ENCODE data around the gene DCPS. TPM values are rescaled to one million over a fixed set of nuclear protein-coding genes. Genes with fewer than 3 reads are reported as not detected.

DCPS gene
- polyA plus RNA-seq, 1 of the 3 experiments (the other 2 are of a cell fraction), result 48.1 TPM

DNA sequence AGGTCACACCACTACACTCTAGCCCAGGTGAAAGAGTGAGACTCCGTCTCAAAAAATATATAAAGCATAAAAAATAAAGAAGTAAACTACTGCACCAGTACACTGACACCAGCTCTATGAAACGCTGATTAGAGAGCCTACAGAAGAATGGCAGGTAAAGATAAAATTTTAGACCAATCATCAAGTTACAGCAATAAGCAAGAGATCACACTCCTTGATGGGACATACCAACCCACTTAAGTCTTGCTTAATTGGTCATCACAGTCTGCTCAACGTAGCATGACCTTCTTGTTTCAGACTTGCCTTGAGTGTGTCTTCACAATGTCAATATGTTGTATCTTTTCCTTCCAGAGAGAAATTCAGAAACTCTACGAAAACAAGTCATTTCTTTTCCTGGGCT, 47.6 kb upstream of the DCPS start:
- no peak overlapping the region for H3K4me2 ChIP-seq
- H3K4me1 ChIP-seq (ENCODE audit: control insufficient read depth in 1 of 2, insufficient read depth in 2 of 2, low read depth in 1 of 2, low read length in 1 of 2), result peaks cover 3 to 8% of the 10 kb centered on the region in 2 experiments; a peak in 3 of 4 replicates
- H2AFZ ChIP-seq (ENCODE audit: low read depth), result no peak overlapping the region
- POLR2A ChIA-PET, result no interaction called here
- H3K36me3 ChIP-seq (replicated peaks in 1 of 2; ENCODE audit: control insufficient read depth in 1 of 2, insufficient read depth in 2 of 2, low read length in 1 of 2), result peaks cover 23 to 37% of the 10 kb centered on the region in 2 experiments
- no peaks in the 10 kb centered on the region for H3K9me2 ChIP-seq
- no peak overlapping the region for H3K4me3 ChIP-seq (ENCODE audit: low read depth in 2 of 2, low read length in 1 of 2)
- no peak for TF ChIP-seq RCOR1 (IDR thresholded peaks at IDR 0.05; ENCODE audit: low read length)
- no peak for TF ChIP-seq CTCF (IDR thresholded peaks at IDR 0.05)
- TF ChIP-seq ELF1 (IDR thresholded peaks at IDR 0.05), result no peak
- TF ChIP-seq CHD2 (IDR thresholded peaks at IDR 0.05; ENCODE audit: low read length, partially characterized antibody), result no peak
- TF ChIP-seq, protein P1, sequence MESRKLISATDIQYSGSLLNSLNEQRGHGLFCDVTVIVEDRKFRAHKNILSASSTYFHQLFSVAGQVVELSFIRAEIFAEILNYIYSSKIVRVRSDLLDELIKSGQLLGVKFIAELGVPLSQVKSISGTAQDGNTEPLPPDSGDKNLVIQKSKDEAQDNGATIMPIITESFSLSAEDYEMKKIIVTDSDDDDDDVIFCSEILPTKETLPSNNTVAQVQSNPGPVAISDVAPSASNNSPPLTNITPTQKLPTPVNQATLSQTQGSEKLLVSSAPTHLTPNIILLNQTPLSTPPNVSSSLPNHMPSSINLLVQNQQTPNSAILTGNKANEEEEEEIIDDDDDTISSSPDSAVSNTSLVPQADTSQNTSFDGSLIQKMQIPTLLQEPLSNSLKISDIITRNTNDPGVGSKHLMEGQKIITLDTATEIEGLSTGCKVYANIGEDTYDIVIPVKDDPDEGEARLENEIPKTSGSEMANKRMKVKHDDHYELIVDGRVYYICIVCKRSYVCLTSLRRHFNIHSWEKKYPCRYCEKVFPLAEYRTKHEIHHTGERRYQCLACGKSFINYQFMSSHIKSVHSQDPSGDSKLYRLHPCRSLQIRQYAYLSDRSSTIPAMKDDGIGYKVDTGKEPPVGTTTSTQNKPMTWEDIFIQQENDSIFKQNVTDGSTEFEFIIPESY (IDR thresholded peaks at IDR 0.05; ENCODE audit: borderline replicate concordance, low read depth), result no peak
- no peak for TF ChIP-seq RXRA (IDR thresholded peaks at IDR 0.05; ENCODE audit: borderline replicate concordance, low read depth)
- no peak for TF ChIP-seq FOXM1 (IDR thresholded peaks at IDR 0.05; ENCODE audit: low read depth)
- TF ChIP-seq, protein P2, sequence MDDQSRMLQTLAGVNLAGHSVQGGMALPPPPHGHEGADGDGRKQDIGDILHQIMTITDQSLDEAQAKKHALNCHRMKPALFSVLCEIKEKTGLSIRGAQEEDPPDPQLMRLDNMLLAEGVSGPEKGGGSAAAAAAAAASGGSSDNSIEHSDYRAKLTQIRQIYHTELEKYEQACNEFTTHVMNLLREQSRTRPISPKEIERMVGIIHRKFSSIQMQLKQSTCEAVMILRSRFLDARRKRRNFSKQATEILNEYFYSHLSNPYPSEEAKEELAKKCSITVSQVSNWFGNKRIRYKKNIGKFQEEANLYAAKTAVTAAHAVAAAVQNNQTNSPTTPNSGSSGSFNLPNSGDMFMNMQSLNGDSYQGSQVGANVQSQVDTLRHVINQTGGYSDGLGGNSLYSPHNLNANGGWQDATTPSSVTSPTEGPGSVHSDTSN (IDR thresholded peaks at IDR 0.05), result no peak
- no peak for TF ChIP-seq TEAD4 (IDR thresholded peaks at IDR 0.05; ENCODE audit: borderline replicate concordance, insufficient read depth)
- no peak for TF ChIP-seq SIN3A (IDR thresholded peaks at IDR 0.05; ENCODE audit: borderline replicate concordance, low read depth, low read length)
- no peak for DNase-seq
- peaks cover 23% of the 10 kb centered on the region for H3F3A ChIP-seq (replicated peaks; ENCODE audit: insufficient read depth)
- no peaks in the 10 kb centered on the region for H3K9me3 ChIP-seq
- H3K9ac ChIP-seq, result no peak overlapping the region
- no peaks in the 10 kb centered on the region for H3K79me2 ChIP-seq (ENCODE audit: insufficient read depth)
- H4K20me1 ChIP-seq (ENCODE audit: insufficient read depth), result no peaks in the 10 kb centered on the region
- WGBS (ENCODE audit: low lambda C conversion rate), result 94% methylated on average over 4 of the region's 4 CpGs
- no peaks in the 10 kb centered on the region for H3K27me3 ChIP-seq (ENCODE audit: insufficient read depth)
- no peak overlapping the region for H3K27ac ChIP-seq (ENCODE audit: low read depth in 2 of 2, low read length in 1 of 2)
- CTCF ChIA-PET, result no interaction called here

- Histone ChIP-seq H3K9me2 (no peaks in the 10 kb centered on the region), H3K27ac (ENCODE audit: low read depth in 2 of 2, low read length in 1 of 2) (peak overlapping the region; percentile 1 to 16; a peak in 2 of 4 replicates), H3K4me2 (no peak overlapping the region), H3K9ac (no peak overlapping the region), H3K27me3 (ENCODE audit: insufficient read depth) (no peaks in the 10 kb centered on the region), H3K79me2 (ENCODE audit: insufficient read depth) (no peaks in the 10 kb centered on the region), H4K20me1 (ENCODE audit: insufficient read depth) (no peaks in the 10 kb centered on the region), H3F3A (replicated peaks; ENCODE audit: insufficient read depth) (peaks cover 30% of the 10 kb centered on the region), H3K4me3 (ENCODE audit: low read depth in 2 of 2, low read length in 1 of 2) (no peak overlapping the region), H2AFZ (ENCODE audit: low read depth) (no peak overlapping the region), H3K4me1 (ENCODE audit: control insufficient read depth in 1 of 2, insufficient read depth in 2 of 2, low read depth in 1 of 2, low read length in 1 of 2) (peaks cover 3 to 8% of the 10 kb centered on the region in 2 experiments; a peak in 3 of 4 replicates), H3K9me3 (no peaks in the 10 kb centered on the region), H3K36me3 (replicated peaks in 1 of 2; ENCODE audit: control insufficient read depth in 1 of 2, insufficient read depth in 2 of 2, low read length in 1 of 2) (peaks cover 30 to 42% of the 10 kb centered on the region in 2 experiments)
- ChIA-PET POLR2A (no interaction called here), CTCF (no interaction called here)
- WGBS (ENCODE audit: low lambda C conversion rate), result 97% methylated on average over 2 of the region's 2 CpGs
- DNase-seq, result no peak
- no peak for TF ChIP-seq RFX5 (IDR thresholded peaks at IDR 0.05; ENCODE audit: low read length)
- no peak for TF ChIP-seq ELF1 (IDR thresholded peaks at IDR 0.05)
- TF ChIP-seq SIN3A (IDR thresholded peaks at IDR 0.05; ENCODE audit: borderline replicate concordance, low read depth, low read length), result no peak
- TF ChIP-seq TCF12 (IDR thresholded peaks at IDR 0.05), result no peak
- TF ChIP-seq CTCF (IDR thresholded peaks at IDR 0.05), result no peak
- no peak for TF ChIP-seq RCOR1 (IDR thresholded peaks at IDR 0.05; ENCODE audit: low read length)
- TF ChIP-seq REST (IDR thresholded peaks at IDR 0.05; ENCODE audit: low read depth, low read length), result no peak
- TF ChIP-seq FOXJ3 (CRISPR knock-in tag; IDR thresholded peaks at IDR 0.05), result no peak
- TF ChIP-seq IRF3 (IDR thresholded peaks at IDR 0.05; ENCODE audit: low read depth, low read length), result no peak
Observed at GRCh38 chr11:126257144-126257543, 46.7 kb upstream of the DCPS start.

All from SK-N-SH (cell line).